HEK293T (cell line): ENCODE data around the gene MRNIP.

Experiments
- CTCF ChIA-PET: fragments of 350-600 bp; formaldehyde crosslinking; extraction: SDS; loops from one replicate; lab custom pipeline; 2021; ENCODE audit warnings: antibody characterized with exemption, inconsistent platforms; lab: Yijun Ruan, JAX
- POLR2A ChIA-PET: fragments of 350-600 bp; formaldehyde crosslinking; extraction: SDS; loops from one replicate; lab custom pipeline; 2020; ENCODE audit warnings: antibody characterized with exemption, inconsistent platforms; lab: Yijun Ruan, JAX
- DNase-seq: peaks from one replicate; pipeline ENCODE4 v3.0.0; 2012; ENCODE audit warnings: mixed read lengths; ENCODE audit errors: extremely low spot score
- ARNT ChIP-seq: fragments of 450-650 bp; IDR thresholded peaks from 2 replicates; pipeline ENCODE4 v1.6.1; 2017; ENCODE audit warnings: mild to moderate bottlenecking
- BHLHE40 ChIP-seq: fragments of 450-650 bp; IDR thresholded peaks from 2 replicates; pipeline ENCODE4 v1.6.1; 2016; ENCODE audit warnings: mild to moderate bottlenecking, moderate library complexity, borderline replicate concordance
- CTBP1 ChIP-seq: fragments of 450-650 bp; IDR thresholded peaks from 2 replicates; pipeline ENCODE4 v1.6.1; 2016; ENCODE audit warnings: borderline replicate concordance
- ELF4 ChIP-seq: fragments of 450-650 bp; IDR thresholded peaks from 2 replicates; pipeline ENCODE4 v1.6.1; 2017; ENCODE audit warnings: antibody characterized with exemption
- FOXA1 ChIP-seq: fragments of 450-650 bp; IDR thresholded peaks from 2 replicates; pipeline ENCODE4 v1.6.1; 2016; ENCODE audit warnings: mild to moderate bottlenecking
- FOXK2 ChIP-seq: fragments of 450-650 bp; IDR thresholded peaks from 2 replicates; pipeline ENCODE4 v1.6.1; 2016; ENCODE audit warnings: mild to moderate bottlenecking
- FOXM1 ChIP-seq: fragments of 450-650 bp; IDR thresholded peaks from 2 replicates; pipeline ENCODE4 v1.6.1; 2017; ENCODE audit warnings: mild to moderate bottlenecking, borderline replicate concordance
- HDGF ChIP-seq: fragments of 450-650 bp; IDR thresholded peaks from 2 replicates; pipeline ENCODE4 v1.6.1; 2017; ENCODE audit warnings: antibody characterized with exemption, borderline replicate concordance
- L3MBTL2 ChIP-seq: fragments of 450-650 bp; conservative IDR thresholded peaks from 2 replicates; pipeline ENCODE4 v1.6.1; 2016; ENCODE audit warnings: mild to moderate bottlenecking
- LEF1 ChIP-seq: fragments of 450-650 bp; IDR thresholded peaks from 2 replicates; pipeline ENCODE4 v1.6.1; 2017; ENCODE audit warnings: mild to moderate bottlenecking, borderline replicate concordance
- NFRKB ChIP-seq: fragments of 450-650 bp; IDR thresholded peaks from 2 replicates; pipeline ENCODE4 v1.6.1; 2016; ENCODE audit warnings: mild to moderate bottlenecking, moderate library complexity
- SP1 ChIP-seq: fragments of 450-650 bp; IDR thresholded peaks from 2 replicates; pipeline ENCODE4 v1.6.1; 2017
- SUZ12 ChIP-seq: fragments of 450-650 bp; IDR thresholded peaks from 2 replicates; pipeline ENCODE4 v1.6.1; 2016; ENCODE audit warnings: mild to moderate bottlenecking
- TARDBP ChIP-seq: fragments of 450-650 bp; IDR thresholded peaks from 2 replicates; pipeline ENCODE4 v1.6.1; 2016
- ZNF384 ChIP-seq: fragments of 450-650 bp; IDR thresholded peaks from 2 replicates; pipeline ENCODE4 v1.6.1; 2016
- TF ChIP-seq, protein P1 (sequence below): fragments of 450-650 bp; IDR thresholded peaks from 2 replicates; pipeline ENCODE4 v1.6.1; 2016

The MRNIP gene

DNA sequence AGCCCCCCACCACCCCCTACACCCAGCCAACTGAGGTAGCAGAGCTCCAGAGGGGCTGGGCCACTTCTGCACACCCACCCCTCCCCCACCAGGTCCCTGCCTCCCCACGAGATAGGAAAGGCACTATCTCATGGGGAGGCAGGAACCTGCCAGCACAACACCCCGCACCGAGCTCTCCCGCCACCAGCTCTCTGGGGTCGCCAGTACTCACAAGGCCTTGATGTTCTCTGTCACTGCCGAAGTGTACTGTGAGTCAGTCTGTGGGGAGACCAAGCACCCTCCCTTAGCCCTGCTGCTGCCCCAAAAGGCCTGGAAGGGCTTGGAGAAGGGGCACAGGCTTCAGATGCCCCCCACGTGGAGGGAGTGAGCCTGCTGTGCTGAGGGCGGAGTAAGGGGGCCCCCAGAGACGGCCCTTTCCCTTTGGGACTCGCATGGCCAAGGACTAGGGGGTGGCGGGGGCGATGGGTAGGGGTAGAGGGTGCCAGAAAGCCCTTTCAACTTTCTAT lies 57.9 kb downstream of the MRNIP start:
- CTCF ChIA-PET: no interaction called here
- POLR2A ChIA-PET: no interaction called here
- no peak for DNase-seq
- TF ChIP-seq TARDBP (no peak), BHLHE40 (no peak), FOXA1 (no peak), L3MBTL2 (no peak), HDGF (no peak)

DNA sequence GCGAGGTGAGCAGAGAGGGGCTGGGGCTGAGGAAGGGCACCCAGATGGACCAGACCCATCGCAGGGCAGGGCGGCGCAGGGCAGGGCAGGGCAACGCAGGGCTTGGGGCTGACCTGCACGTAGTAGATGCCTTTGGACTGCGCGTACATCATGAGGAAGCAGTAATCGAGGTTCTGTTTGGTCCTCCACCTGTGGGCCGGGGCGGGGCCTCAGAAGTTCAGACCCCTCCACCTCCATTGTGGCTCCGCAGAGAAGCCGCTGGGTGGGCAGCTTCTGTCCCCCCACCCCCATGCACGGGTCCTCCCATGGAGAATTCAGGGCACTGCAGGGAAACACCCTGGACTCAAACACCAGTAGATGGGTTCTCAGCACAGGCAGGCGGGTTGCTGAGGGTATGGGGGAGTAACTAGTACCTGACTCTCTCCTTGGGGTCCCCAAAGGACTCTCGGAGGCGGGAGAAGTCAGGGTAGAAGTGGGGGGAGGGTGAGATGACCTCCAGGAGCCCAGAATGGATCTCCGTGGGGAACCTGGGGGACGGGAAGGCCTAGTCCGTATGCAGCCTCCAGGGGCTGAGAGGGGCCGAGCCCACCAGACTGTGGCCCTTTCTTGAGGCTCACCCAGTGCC lies 58.4 kb downstream of the MRNIP start:
- DNase-seq: no peak
- ChIA-PET CTCF (no interaction called here), POLR2A (no interaction called here)
- TF ChIP-seq ARNT (no peak), FOXM1 (no peak), SP1 (no peak), FOXA1 (no peak), ELF4 (no peak), NFRKB (no peak), CTBP1 (no peak), SUZ12 (no peak), TARDBP (no peak), LEF1 (no peak), ZNF384 (no peak), L3MBTL2 (no peak), BHLHE40 (no peak)
- TF ChIP-seq, protein P1, sequence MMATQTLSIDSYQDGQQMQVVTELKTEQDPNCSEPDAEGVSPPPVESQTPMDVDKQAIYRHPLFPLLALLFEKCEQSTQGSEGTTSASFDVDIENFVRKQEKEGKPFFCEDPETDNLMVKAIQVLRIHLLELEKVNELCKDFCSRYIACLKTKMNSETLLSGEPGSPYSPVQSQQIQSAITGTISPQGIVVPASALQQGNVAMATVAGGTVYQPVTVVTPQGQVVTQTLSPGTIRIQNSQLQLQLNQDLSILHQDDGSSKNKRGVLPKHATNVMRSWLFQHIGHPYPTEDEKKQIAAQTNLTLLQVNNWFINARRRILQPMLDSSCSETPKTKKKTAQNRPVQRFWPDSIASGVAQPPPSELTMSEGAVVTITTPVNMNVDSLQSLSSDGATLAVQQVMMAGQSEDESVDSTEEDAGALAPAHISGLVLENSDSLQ: no peak

DNA sequence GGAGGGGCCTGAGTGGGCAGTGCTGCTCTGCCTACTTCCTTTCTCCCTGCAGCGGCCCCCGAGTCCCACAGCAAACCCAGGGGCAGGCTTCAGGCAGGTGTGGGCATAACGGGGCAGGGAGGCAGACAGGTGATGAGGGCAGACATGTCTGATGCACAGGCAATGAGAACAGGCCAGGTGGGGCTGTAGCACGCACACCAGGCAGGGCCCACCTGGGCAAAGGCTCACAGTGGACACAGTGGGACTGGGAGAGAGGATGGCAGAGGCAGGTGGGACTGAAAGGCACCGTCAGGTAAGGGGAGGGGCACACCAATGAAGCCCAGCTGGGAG lies 59.0 kb downstream of the MRNIP start:
- DNase-seq: no peak
- CTCF ChIA-PET: interaction anchor here (0.7 kb wide), 1 partner anchor 37 kb away, joined by 3 read pairs; no protein-coding TSS in a partner anchor
- POLR2A ChIA-PET: no interaction called here

DNA sequence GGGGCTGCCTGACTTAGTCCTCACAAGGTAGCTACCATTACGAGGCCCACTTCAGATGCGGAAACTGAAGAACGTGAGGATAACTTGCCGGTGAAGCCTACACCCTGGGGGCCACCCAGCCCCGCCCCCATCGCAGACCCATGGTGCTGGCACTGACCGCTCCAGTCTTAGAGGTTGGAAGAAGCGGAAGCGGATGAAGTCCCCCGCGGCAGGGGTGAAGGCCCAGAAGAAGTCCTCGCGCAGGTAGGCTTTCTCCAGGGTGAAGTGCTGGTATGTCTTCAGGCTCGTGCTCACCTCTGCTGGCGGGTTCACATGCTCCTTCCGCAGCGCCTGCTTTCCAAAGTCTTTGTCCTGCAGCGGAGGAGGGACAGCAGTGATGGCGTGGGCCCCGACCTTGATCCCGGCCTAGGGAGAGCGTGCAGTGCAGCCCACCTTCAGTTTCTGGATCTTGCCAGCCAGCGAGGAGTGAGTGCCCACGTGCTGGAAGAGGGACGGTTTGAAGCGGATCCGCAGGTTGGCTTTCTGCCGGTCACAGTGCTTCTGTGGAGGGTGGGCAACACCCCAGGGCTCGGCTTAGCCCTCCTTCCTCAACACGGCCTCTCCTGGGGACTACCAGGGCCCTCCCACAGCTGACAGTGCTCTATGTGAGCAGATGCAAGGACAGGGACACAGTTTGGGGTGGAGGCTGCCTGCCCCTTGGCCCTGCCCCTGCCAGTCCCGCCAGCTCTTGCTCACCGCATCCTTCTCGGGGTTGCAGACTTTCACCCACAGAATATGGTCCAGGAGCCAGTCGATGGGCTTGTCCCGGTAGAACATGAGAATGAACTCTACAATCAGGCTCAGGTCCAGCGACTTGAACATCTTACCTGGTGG lies 59.6 kb downstream of the MRNIP start:
- ChIA-PET POLR2A (interaction anchor here (1.0 kb wide), 1 partner anchor 67 kb away, joined by 3 read pairs; no protein-coding TSS in a partner anchor), CTCF (interaction anchor here (0.7 kb wide), 1 partner anchor 36 kb away, joined by 3 read pairs; no protein-coding TSS in a partner anchor)
- DNase-seq: no peak
- no peak for TF ChIP-seq CTBP1
- no peak for TF ChIP-seq SUZ12
- no peak for TF ChIP-seq ZNF384
- TF ChIP-seq L3MBTL2: no peak
- no peak for TF ChIP-seq TARDBP

More for the DNA sequence above, 59.0 kb downstream of the MRNIP start:
- TF ChIP-seq FOXM1 (no peak), BHLHE40 (no peak)

DNA sequence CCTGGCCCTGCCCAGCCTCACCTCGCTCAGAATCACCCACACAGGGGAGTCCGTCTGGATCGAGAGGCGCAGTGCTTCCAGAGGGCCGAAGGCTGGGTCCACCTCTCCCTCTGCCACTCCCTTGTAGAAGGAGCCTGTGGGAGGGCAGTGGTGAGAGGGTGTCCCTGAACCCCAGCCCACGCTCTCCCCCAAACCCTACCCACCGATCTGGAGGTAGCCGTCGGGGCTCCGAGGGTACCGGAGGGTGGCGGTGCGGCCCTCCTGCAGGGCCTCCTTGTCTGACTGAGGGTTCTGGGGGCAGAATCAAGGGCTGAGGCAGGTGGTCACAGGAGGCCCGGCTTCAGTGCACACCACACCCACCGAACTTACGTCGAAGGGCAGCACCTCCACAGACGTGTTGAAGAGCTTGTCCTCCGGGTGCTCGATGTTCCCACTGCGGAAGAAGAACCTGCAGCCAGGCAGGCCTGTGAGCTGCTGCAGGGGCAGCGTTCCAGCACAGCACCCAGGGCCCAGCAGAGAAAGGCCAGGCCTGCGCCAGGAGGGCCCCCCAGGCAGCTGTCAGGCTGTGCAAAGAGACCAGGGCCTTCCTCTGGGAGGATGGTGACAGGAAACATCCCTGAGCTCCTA lies 60.4 kb downstream of the MRNIP start:
- POLR2A ChIA-PET: interaction anchor here (0.9 to 1.0 kb wide), 2 partner anchors 22 to 66 kb away, joined by 3 read pairs; partner anchors contain the start of gene SQSTM1

DNA sequence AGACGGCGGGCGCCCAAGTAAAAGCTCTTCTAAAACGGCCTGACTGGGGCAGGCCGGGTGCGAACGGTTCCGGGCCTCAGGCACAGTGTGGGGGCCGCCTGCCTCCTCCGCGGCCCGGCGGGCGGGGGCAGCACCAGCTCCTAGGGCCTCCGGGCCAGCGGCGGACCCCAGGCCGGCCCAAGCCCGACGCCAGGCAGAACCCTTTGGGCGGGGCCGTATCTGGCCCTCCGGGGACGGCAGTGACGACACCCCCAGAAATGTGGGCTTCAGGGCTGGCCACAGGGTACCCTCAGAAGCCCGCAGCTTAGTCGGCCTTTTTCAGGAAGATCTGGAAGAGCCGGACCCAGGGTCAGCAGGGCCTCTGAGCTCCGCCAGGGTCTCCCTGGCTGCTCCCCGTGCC lies 60.9 kb downstream of the MRNIP start:
- no peak for TF ChIP-seq ARNT
- TF ChIP-seq ELF4: no peak
- no peak for TF ChIP-seq CTBP1
- DNase-seq: no peak
- POLR2A ChIA-PET: interaction anchor here (0.9 kb wide), 1 partner anchor 23 kb away, joined by 3 read pairs; the partner anchor contains the start of gene SQSTM1
- CTCF ChIA-PET: interaction anchor here (1.0 kb wide), 1 partner anchor 35 kb away, joined by 3 read pairs; no protein-coding TSS in a partner anchor

More for the DNA sequence above, 60.4 kb downstream of the MRNIP start:
- no peak for TF ChIP-seq SUZ12
- no peak for TF ChIP-seq ZNF384
- TF ChIP-seq CTBP1: no peak
- TF ChIP-seq HDGF: no peak
- TF ChIP-seq LEF1: no peak
- TF ChIP-seq TARDBP: no peak
- DNase-seq: no peak
- CTCF ChIA-PET: interaction anchor here (1.0 kb wide), 1 partner anchor 35 kb away, joined by 3 read pairs; no protein-coding TSS in a partner anchor

DNA sequence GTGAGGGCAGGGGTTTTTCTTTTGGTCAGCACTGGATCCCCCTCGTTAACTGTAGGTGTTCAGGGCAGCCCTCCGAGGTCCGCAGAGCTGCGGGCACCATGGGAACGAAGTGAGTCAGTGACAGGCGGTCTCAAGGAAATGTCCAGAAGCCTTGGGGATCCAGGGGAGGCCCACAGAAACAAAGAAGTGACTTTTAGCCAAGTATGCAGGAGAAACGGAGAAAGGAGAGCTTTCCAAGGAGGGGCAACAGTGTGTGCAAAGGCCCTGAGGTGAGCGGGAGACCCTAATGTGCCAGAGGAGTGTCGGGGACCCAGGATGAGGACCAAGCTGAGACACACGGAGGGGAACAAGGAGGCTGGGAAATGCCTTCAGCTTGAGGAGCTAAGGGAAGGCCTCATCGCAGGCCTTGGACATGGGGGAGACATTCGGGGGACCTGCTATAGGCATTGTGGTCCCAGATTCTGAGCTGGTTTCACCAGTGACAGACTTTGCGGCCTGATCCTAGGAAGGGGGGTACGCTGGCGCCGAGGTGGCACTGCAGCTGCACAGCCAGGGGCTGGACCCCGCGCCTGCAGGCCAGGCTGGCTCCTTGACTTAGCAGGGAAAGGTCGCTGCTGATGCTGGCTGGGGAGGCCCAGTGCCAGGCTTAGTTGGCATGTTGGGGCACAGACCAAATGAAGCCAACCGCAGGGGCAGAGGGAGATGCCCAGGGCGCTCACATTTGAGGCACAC lies 61.6 kb downstream of the MRNIP start:
- DNase-seq: no peak
- no peak for TF ChIP-seq FOXK2
- ChIA-PET CTCF (interaction anchor here (0.7 to 1.0 kb wide), 2 partner anchors 34 to 205 kb away, joined by 3 read pairs; no protein-coding TSS in a partner anchor), POLR2A (no interaction called here)
